Activated B cell treated with CpG ODN at 0.5 μM for 24 hours (primary cell): Measurements from ENCODE around the gene MRPL20. TPM values are rescaled to one million over a fixed set of nuclear protein-coding genes. Genes with fewer than 3 reads are reported as not detected.
"Not testable (repeated sequence)": the region's sequence is repeated elsewhere in the genome, so short reads cannot be mapped to it uniquely, and the experiment has no call there.

ENCODE experiments used
- ATAC-seq: fragments of 200-7000 bp; cut with Tn5 transposase; one replicate; pipeline ENCODE4 v1.10.0; 2021; ENCODE audit warnings: low read depth, mild to moderate bottlenecking, moderate library complexity
- CTCF ChIA-PET: fragments of 350-600 bp; sonication (Branson Sonifier 250); formaldehyde crosslinking; loops from one replicate; lab custom pipeline; 2021; ENCODE audit warnings: antibody characterized with exemption; lab: Charles Lee
- POLR2A ChIA-PET: fragments of 350-600 bp; sonication (Branson Sonifier 250); formaldehyde crosslinking; loops from one replicate; lab custom pipeline; 2021; ENCODE audit warnings: antibody characterized with exemption; lab: Charles Lee
- DNase-seq: peaks from one replicate; pipeline ENCODE4 v3.0.0; 2022
- H3K27ac Mint-ChIP-seq: one replicate; pipeline ENCODE4 v1.8.0; 2020; ENCODE audit warnings: mixed read lengths
- H3K27me3 Mint-ChIP-seq: one replicate; pipeline ENCODE4 v1.8.0; 2021; ENCODE audit warnings: mixed read lengths
- H3K36me3 Mint-ChIP-seq: one replicate; pipeline ENCODE4 v1.8.0; 2021; ENCODE audit warnings: low read depth, mixed read lengths
- H3K4me1 Mint-ChIP-seq: one replicate; pipeline ENCODE4 v1.8.0; 2021; ENCODE audit warnings: mixed read lengths
- H3K4me3 Mint-ChIP-seq: one replicate; pipeline ENCODE4 v1.8.0; 2020; ENCODE audit warnings: mild to moderate bottlenecking, mixed read lengths
- H3K9me3 Mint-ChIP-seq: one replicate; pipeline ENCODE4 v1.8.0; 2020; ENCODE audit warnings: mixed read lengths
- CTCF ChIP-seq: fragments of 200-600 bp; IDR thresholded peaks from one replicate; pipeline ENCODE4 v1.8.0; 2022; ENCODE audit warnings: antibody characterized with exemption, mild to moderate bottlenecking
- intact Hi-C: fragments of 100-400 bp; cut with micrococcal nuclease; formaldehyde crosslinking; loops from one replicate; pipeline ENCODE4 v1.15.1; 2024
- total RNA-seq: library from RNA; stranded (reverse); gene quantifications from 2 replicates; pipeline ENCODE4 v1.2.3, GENCODE V29; 2022

The MRPL20 gene
- total RNA-seq, 1 donor from 2014 or later, result 136 TPM

- Mint-ChIP-seq H3K27me3 (peaks cover 17% of the 10 kb centered on the region), H3K4me1 (peaks cover 10% of the 10 kb centered on the region), H3K9me3 (no peaks in the 10 kb centered on the region), H3K27ac (no peak overlapping the region), H3K36me3 (no peaks in the 10 kb centered on the region), H3K4me3 (no peak overlapping the region)
- ATAC-seq (no peak), DNase-seq (no peak)
- TF ChIP-seq CTCF, result no peak
- CTCF ChIA-PET, result interaction anchor here (0.9 kb wide), 1 partner anchor 10 kb away, joined by 3 read pairs; no protein-coding TSS in a partner anchor
- POLR2A ChIA-PET, result interaction anchor here (0.5 to 1.1 kb wide), 2 partner anchors 26 to 200 kb away, joined by 3 to 7 read pairs; no protein-coding TSS in a partner anchor
- intact Hi-C loops, result no loop called here
These were observed 23.3 kb upstream of the MRPL20 start for GRCh38 chr1:1430114-1430982.

- Mint-ChIP-seq H3K4me3 (no peak overlapping the region), H3K9me3 (no peaks in the 10 kb centered on the region), H3K36me3 (no peaks in the 10 kb centered on the region), H3K27me3 (peaks cover 13% of the 10 kb centered on the region), H3K27ac (no peak overlapping the region), H3K4me1 (peaks cover 5% of the 10 kb centered on the region)
- no peak for ATAC-seq
- DNase-seq, result no peak
- intact Hi-C loops, result no loop called here
- POLR2A ChIA-PET, result interaction anchor here (0.6 to 1.1 kb wide), 3 partner anchors 9 to 75 kb away, joined by 3 to 6 read pairs (median 3); no protein-coding TSS in a partner anchor
- no peak for TF ChIP-seq CTCF
- CTCF ChIA-PET, result no interaction called here
These were observed 22.6 kb upstream of the MRPL20 start for GRCh38 chr1:1429671-1430073.

- H3K27ac Mint-ChIP-seq, H3K9me3 Mint-ChIP-seq, H3K4me1 Mint-ChIP-seq, ATAC-seq, intact Hi-C loops, CTCF ChIA-PET, DNase-seq, H3K36me3 Mint-ChIP-seq, H3K4me3 Mint-ChIP-seq: not testable (repeated sequence)
- H3K27me3 Mint-ChIP-seq, result peaks cover 15% of the 10 kb centered on the region
- POLR2A ChIA-PET, result interaction anchor here (0.6 to 1.1 kb wide), 2 partner anchors 9 to 76 kb away, joined by 3 to 6 read pairs; no protein-coding TSS in a partner anchor
These were observed 21.9 kb upstream of the MRPL20 start for GRCh38 chr1:1428967-1429366.

GRCh38 chr1:1428174-1428573 is 21.1 kb upstream of the MRPL20 start:
- Mint-ChIP-seq H3K27ac (no peak overlapping the region), H3K36me3 (no peaks in the 10 kb centered on the region), H3K9me3 (no peaks in the 10 kb centered on the region), H3K4me1 (no peaks in the 10 kb centered on the region), H3K27me3 (peaks cover 16% of the 10 kb centered on the region), H3K4me3 (no peak overlapping the region)
- DNase-seq (no peak), ATAC-seq (no peak)
- POLR2A ChIA-PET, result no interaction called here
- CTCF ChIA-PET, result no interaction called here
- intact Hi-C loops, result no loop called here
- no peak for TF ChIP-seq CTCF

GRCh38 chr1:1427820-1428148 is 20.7 kb upstream of the MRPL20 start:
- CTCF ChIA-PET, result no interaction called here
- ATAC-seq, result no peak
- H3K27me3 Mint-ChIP-seq, result peaks cover 19% of the 10 kb centered on the region

More at GRCh38 chr1:1427820-1428148, 20.7 kb upstream of the MRPL20 start:
- intact Hi-C loops, result no loop called here
- POLR2A ChIA-PET, result no interaction called here
- no peak overlapping the region for H3K27ac Mint-ChIP-seq
- H3K4me3 Mint-ChIP-seq, result no peak overlapping the region
- H3K4me1 Mint-ChIP-seq, result no peaks in the 10 kb centered on the region
- H3K36me3 Mint-ChIP-seq, result no peaks in the 10 kb centered on the region
- TF ChIP-seq CTCF, result no peak
- no peak for DNase-seq
- no peaks in the 10 kb centered on the region for H3K9me3 Mint-ChIP-seq
